ENCODE measurements around the gene PRRG1. TPM values are rescaled to one million over a fixed set of nuclear protein-coding genes. Genes with fewer than 3 reads are reported as not detected.
"Not testable (repeated sequence)": the region's sequence is repeated elsewhere in the genome, so short reads cannot be mapped to it uniquely, and the experiment has no call there.

PRRG1 gene
- total RNA-seq (2021; ENCODE audit: unreplicated experiment) (8.6 TPM), Bru-seq, nascent RNA (percentile 68 among the genes with signal in this experiment), BruChase-seq, experiment 1, labeled RNA remaining after a 2-hour chase (percentile 95 among the genes with signal in this experiment), BruChase-seq, experiment 2, labeled RNA remaining after a 6-hour chase (percentile 90 among the genes with signal in this experiment)
- polyA plus RNA-seq (2012; ENCODE audit: insufficient read length), result 5.4 TPM
- long read RNA-seq, full-length matches to known transcripts, result 3 of 3 reads
- long read RNA-seq, partial matches to known transcripts, result 0 of 3 reads
- long read RNA-seq, other reads (novel, unspliced or antisense), result 0 of 3 reads

DNA sequence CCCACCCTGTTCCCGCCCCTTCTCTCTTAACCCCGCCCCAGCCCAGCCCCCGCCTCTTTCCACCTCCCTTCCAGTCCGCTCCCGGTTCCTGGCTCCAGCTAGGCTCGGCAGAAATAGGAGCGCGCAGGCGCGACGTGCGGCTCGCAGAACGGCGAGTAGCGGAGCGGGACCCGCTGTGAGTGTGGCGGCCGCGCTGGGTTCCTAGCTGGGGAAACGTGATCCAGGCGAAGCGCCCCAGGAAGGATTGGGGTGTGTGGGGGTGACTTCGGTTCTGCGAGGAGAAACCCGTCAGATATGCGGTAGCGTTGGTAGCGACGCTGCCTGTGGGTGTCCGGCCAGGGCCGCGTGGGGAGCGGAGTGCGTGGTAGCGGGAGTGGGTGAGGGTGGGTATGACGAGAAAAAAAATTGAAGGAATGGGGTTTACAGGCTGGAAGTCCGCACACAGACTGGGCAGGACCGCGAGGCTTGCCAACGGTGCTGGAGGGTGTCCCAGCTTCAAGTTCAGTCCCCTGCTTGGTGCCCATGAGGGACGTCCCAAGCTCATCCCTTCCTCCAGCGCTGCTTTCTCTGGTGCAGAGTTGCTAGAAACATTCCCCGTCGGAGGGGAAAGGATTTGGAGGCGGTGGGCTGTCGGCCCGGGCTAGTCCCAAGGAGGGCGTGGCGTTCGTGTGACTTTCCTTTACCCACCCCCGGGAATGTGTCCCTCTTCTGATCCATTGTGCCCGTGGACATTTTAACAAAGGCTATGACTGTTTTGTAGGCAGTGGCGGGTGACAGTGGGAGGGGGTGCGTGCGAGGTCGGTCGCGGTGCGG, at the start of gene PRRG1:
TSS of gene PRRG1 (plus strand) at position 144 of the 813 bp plus-strand sequence. CDS start 56,886 bp downstream, outside the sequence.
- Histone ChIP-seq H3K36me3 (ENCODE audit: control insufficient read depth, insufficient read depth, low read length) (no peaks in the 10 kb centered on the region), H3K4me3 (ENCODE audit: low read depth in 2 of 2, low read length in 2 of 2) (peak within 1 kb of the TSS; percentile 63 to 65), H3K27me3 (ENCODE audit: control insufficient read depth, insufficient read depth, low read length) (no peaks in the 10 kb centered on the region), H3K4me1 (ENCODE audit: control insufficient read depth, insufficient read depth, low read length) (no peaks in the 10 kb centered on the region), H3K27ac (ENCODE audit: low read length) (peak within 1 kb of the TSS; percentile 65), H3K9me3 (ENCODE audit: control insufficient read depth, insufficient read depth, low read depth, low read length) (no peaks in the 10 kb centered on the region)
- intact Hi-C loops (cut with micrococcal nuclease; ENCODE audit: unreplicated experiment), result no loop called here
- ChIA-PET CTCF (interaction anchor here (0.8 kb wide), 1 partner anchor 1458 kb away, joined by 3 read pairs; no protein-coding TSS in a partner anchor), POLR2A (no interaction called here)
- peak; percentile 7 for DNase-seq (ENCODE audit: low read depth, low spot score)
- in situ Hi-C loops (cut with HindIII; ENCODE audit: low pct_unique_long_range_greater_than_20kb, low sequenced_read_pairs), result no loop called here
- no peak for TF ChIP-seq SIN3A (IDR thresholded peaks at IDR 0.05; ENCODE audit: borderline replicate concordance, insufficient read depth, low read depth, low read length)
- TF ChIP-seq TCF7L2 (IDR thresholded peaks at IDR 0.05; ENCODE audit: low read depth, low read length), result no peak
- TF ChIP-seq POLR2AphosphoS5 (IDR thresholded peaks at IDR 0.05; ENCODE audit: low read depth, low read length), result no peak
- no peak for TF ChIP-seq CTCF (IDR thresholded peaks at IDR 0.05)
- TF ChIP-seq, protein P1, sequence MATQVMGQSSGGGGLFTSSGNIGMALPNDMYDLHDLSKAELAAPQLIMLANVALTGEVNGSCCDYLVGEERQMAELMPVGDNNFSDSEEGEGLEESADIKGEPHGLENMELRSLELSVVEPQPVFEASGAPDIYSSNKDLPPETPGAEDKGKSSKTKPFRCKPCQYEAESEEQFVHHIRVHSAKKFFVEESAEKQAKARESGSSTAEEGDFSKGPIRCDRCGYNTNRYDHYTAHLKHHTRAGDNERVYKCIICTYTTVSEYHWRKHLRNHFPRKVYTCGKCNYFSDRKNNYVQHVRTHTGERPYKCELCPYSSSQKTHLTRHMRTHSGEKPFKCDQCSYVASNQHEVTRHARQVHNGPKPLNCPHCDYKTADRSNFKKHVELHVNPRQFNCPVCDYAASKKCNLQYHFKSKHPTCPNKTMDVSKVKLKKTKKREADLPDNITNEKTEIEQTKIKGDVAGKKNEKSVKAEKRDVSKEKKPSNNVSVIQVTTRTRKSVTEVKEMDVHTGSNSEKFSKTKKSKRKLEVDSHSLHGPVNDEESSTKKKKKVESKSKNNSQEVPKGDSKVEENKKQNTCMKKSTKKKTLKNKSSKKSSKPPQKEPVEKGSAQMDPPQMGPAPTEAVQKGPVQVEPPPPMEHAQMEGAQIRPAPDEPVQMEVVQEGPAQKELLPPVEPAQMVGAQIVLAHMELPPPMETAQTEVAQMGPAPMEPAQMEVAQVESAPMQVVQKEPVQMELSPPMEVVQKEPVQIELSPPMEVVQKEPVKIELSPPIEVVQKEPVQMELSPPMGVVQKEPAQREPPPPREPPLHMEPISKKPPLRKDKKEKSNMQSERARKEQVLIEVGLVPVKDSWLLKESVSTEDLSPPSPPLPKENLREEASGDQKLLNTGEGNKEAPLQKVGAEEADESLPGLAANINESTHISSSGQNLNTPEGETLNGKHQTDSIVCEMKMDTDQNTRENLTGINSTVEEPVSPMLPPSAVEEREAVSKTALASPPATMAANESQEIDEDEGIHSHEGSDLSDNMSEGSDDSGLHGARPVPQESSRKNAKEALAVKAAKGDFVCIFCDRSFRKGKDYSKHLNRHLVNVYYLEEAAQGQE (IDR thresholded peaks at IDR 0.05; ENCODE audit: insufficient read depth in 1 of 2, low read depth in 2 of 2, low read length in 1 of 2), result no peak
- BruUV-seq (replicated peaks), result no TSS peak
- peak; percentile 97 for ATAC-seq

- CTCF ChIA-PET, result no interaction called here
- no peaks in the 10 kb centered on the region for H3K36me3 ChIP-seq (ENCODE audit: control insufficient read depth, insufficient read depth, low read length)
- intact Hi-C loops (cut with micrococcal nuclease; ENCODE audit: unreplicated experiment) (no loop called here), in situ Hi-C loops (cut with HindIII; ENCODE audit: low pct_unique_long_range_greater_than_20kb, low sequenced_read_pairs) (no loop called here)
- no TSS peak for BruUV-seq (replicated peaks)
- TF ChIP-seq CTCF (IDR thresholded peaks at IDR 0.05) (0 out of 2 replicates have a peak, but pooled peaks have one; percentile 5), POLR2AphosphoS5 (IDR thresholded peaks at IDR 0.05; ENCODE audit: low read depth, low read length) (no peak), TCF7L2 (IDR thresholded peaks at IDR 0.05; ENCODE audit: low read depth, low read length) (no peak), SIN3A (IDR thresholded peaks at IDR 0.05; ENCODE audit: borderline replicate concordance, insufficient read depth, low read depth, low read length) (no peak)
- TF ChIP-seq, protein P1 (IDR thresholded peaks at IDR 0.05; ENCODE audit: insufficient read depth in 1 of 2, low read depth in 2 of 2, low read length in 1 of 2), result no peak
- H3K27ac ChIP-seq (ENCODE audit: low read length), result no peak overlapping the region
- POLR2A ChIA-PET, result no interaction called here
- H3K9me3 ChIP-seq (ENCODE audit: control insufficient read depth, insufficient read depth, low read depth, low read length), result no peaks in the 10 kb centered on the region
- no peaks in the 10 kb centered on the region for H3K27me3 ChIP-seq (ENCODE audit: control insufficient read depth, insufficient read depth, low read length)
- no peak for DNase-seq (ENCODE audit: low read depth, low spot score)
- no peak for ATAC-seq
- no peaks in the 10 kb centered on the region for H3K4me1 ChIP-seq (ENCODE audit: control insufficient read depth, insufficient read depth, low read length)
- H3K4me3 ChIP-seq (ENCODE audit: low read depth in 2 of 2, low read length in 2 of 2), result no peak overlapping the region
These were observed 46.6 kb upstream of the PRRG1 start for GRCh38 chrX:37302569-37302968.

GRCh38 chrX:37305238-37305637, 43.9 kb upstream of the PRRG1 start:
- H3K27me3 ChIP-seq (ENCODE audit: control insufficient read depth, insufficient read depth, low read length); ATAC-seq; CTCF ChIA-PET; intact Hi-C loops (cut with micrococcal nuclease; ENCODE audit: unreplicated experiment); H3K36me3 ChIP-seq (ENCODE audit: control insufficient read depth, insufficient read depth, low read length); POLR2A ChIA-PET; H3K4me3 ChIP-seq (ENCODE audit: low read depth in 2 of 2, low read length in 2 of 2); BruUV-seq (replicated peaks); in situ Hi-C loops (cut with HindIII; ENCODE audit: low pct_unique_long_range_greater_than_20kb, low sequenced_read_pairs); H3K9me3 ChIP-seq (ENCODE audit: control insufficient read depth, insufficient read depth, low read depth, low read length); H3K4me1 ChIP-seq (ENCODE audit: control insufficient read depth, insufficient read depth, low read length); DNase-seq (ENCODE audit: low read depth, low spot score); H3K27ac ChIP-seq (ENCODE audit: low read length): not testable (repeated sequence)
